HK-2 (cell line): ENCODE measurements around the gene SEC23IP.
"Not testable (repeated sequence)": the region's sequence is repeated elsewhere in the genome, so short reads cannot be mapped to it uniquely, and the experiment has no call there.

ENCODE experiments used
- DNase-seq: peaks from one replicate; pipeline ENCODE4 v3.0.0-alpha.2; 2018; ENCODE audit not compliant: unreplicated experiment

SEC23IP gene

GRCh38 chr10:119883901-119884611 lies 8.5 kb upstream of the SEC23IP start:
- not testable (repeated sequence) for DNase-seq

GRCh38 chr10:119886070-119886469 lies 6.5 kb upstream of the SEC23IP start:
- DNase-seq, result not testable (repeated sequence)

- DNase-seq, result not testable (repeated sequence)
These were observed 3.8 kb upstream of the SEC23IP start for GRCh38 chr10:119888715-119889114.

GRCh38 chr10:119889201-119889600 lies 3.3 kb upstream of the SEC23IP start:
- not testable (repeated sequence) for DNase-seq

GRCh38 chr10:119890307-119890706 lies 2.2 kb upstream of the SEC23IP start:
- not testable (repeated sequence) for DNase-seq

GRCh38 chr10:119891849-119892187 lies 712 bp upstream of the SEC23IP start:
- not testable (repeated sequence) for DNase-seq

- DNase-seq, result no peak
These were observed 544 bp downstream of the SEC23IP start for GRCh38 chr10:119893074-119893473.

GRCh38 chr10:119893845-119894427 lies 1.4 kb downstream of the SEC23IP start:
- no peak for DNase-seq

GRCh38 chr10:119896061-119896655 lies 3.6 kb downstream of the SEC23IP start:
- no peak for DNase-seq

- DNase-seq, result no peak
These were observed 4.6 kb downstream of the SEC23IP start for GRCh38 chr10:119896937-119897770.

- DNase-seq, result no peak
These were observed 6.0 kb downstream of the SEC23IP start for GRCh38 chr10:119898577-119898976.

GRCh38 chr10:119903946-119904666 lies 11.6 kb downstream of the SEC23IP start:
- no peak for DNase-seq

GRCh38 chr10:119907695-119908094 lies 15.2 kb downstream of the SEC23IP start:
- not testable (repeated sequence) for DNase-seq

- no peak for DNase-seq
These were observed 15.6 kb downstream of the SEC23IP start for GRCh38 chr10:119908166-119908565.

- no peak for DNase-seq
These were observed 18.2 kb downstream of the SEC23IP start for GRCh38 chr10:119910689-119911088.

- no peak for DNase-seq
These were observed 25.2 kb downstream of the SEC23IP start for GRCh38 chr10:119917777-119918176.

- DNase-seq, result no peak
These were observed 26.7 kb downstream of the SEC23IP start for GRCh38 chr10:119919271-119919670.

GRCh38 chr10:119919826-119920225 lies 27.3 kb downstream of the SEC23IP start:
- DNase-seq, result no peak

GRCh38 chr10:119928411-119928810 lies 35.9 kb downstream of the SEC23IP start:
- DNase-seq, result no peak

- no peak for DNase-seq
These were observed 39.3 kb downstream of the SEC23IP start for GRCh38 chr10:119931871-119932270.

- DNase-seq, result no peak
These were observed 40.1 kb downstream of the SEC23IP start for GRCh38 chr10:119932631-119933030.

GRCh38 chr10:119933179-119933578 lies 40.6 kb downstream of the SEC23IP start:
- no peak for DNase-seq
